Esophagus squamous epithelium (tissue), 5 donors: Measurements from ENCODE around the gene CISH. TPM values are rescaled to one million over a fixed set of nuclear protein-coding genes. Genes with fewer than 3 reads are reported as not detected.

ENCODE experiments used
- DNase-seq: peaks from one replicate; lab custom pipeline; 2025; lab: John Stamatoyannopoulos, UW
- H3K27ac ChIP-seq, 4 donors: fragments of 200-600 bp; sonication (generic); one replicate each; pipeline ENCODE4 v1.5.1; 2016 to 2019; ENCODE audit warnings: mild to moderate bottlenecking in 1 of 4
- H3K27me3 ChIP-seq, 4 donors: fragments of 200-600 bp; sonication (generic); 1 replicate in 3 of 4; 2 replicates in 1 of 4; pipeline versions ENCODE4 v1.5.1 to v1.6.0; 2017 to 2021; ENCODE audit warnings: antibody characterized with exemption in 1 of 4
- H3K36me3 ChIP-seq, 3 donors: fragments of 200-600 bp; sonication (generic); one replicate each; pipeline ENCODE4 v1.5.1; 2016 to 2019
- H3K4me1 ChIP-seq, 3 donors: fragments of 200-600 bp; sonication (generic); one replicate each; pipeline ENCODE4 v1.5.1; 2017 to 2019
- H3K4me3 ChIP-seq, 4 donors: fragments of 200-600 bp; sonication (generic); 1 replicate in 3 of 4; 2 replicates in 1 of 4; pipeline ENCODE4 v1.5.1; 2016 to 2019; ENCODE audit warnings: mild to moderate bottlenecking in 2 of 4, moderate library complexity in 1 of 4
- H3K9me3 ChIP-seq, 3 donors: fragments of 200-600 bp; sonication (generic); one replicate each; pipeline ENCODE4 v1.5.1; 2016 to 2019
- POLR2A ChIP-seq, 4 donors: fragments of 450-650 bp; IDR thresholded peaks; one replicate each; pipeline ENCODE4 v1.6.1; 2017; ENCODE audit warnings: antibody characterized with exemption in 4 of 4, mild to moderate bottlenecking in 4 of 4, moderate library complexity in 3 of 4
- WGBS, 2 donors: methylation state at CpG; one replicate each; pipeline ENCODE4 v1.1.5; 2018; 5-methylcytosine and 5-hydroxymethylcytosine counted together
- intact Hi-C: fragments of 100-400 bp; cut with DNase I; formaldehyde crosslinking; loops from one replicate; pipeline ENCODE4 v1.15.0; 2022
- total RNA-seq, 4 donors: library from RNA; depleted of rRNA; stranded (reverse); fragments of >200 nt; gene quantifications; one replicate each; pipeline ENCODE4 v1.1.0, GENCODE V29; 2016
- TF ChIP-seq, protein P1 (sequence below), 6 experiments: fragments of 450-650 bp in 4 of 6; fragments of 200-600 bp in 2 of 6; sonication (generic) in 2 of 6; IDR thresholded peaks; one replicate each; pipeline ENCODE4 v1.5.1; 2016 to 2019; ENCODE audit warnings: antibody characterized with exemption in 6 of 6, mild to moderate bottlenecking in 4 of 6, moderate library complexity in 4 of 6
- donor health status: DM: yes; HTN: yes; CAD: no.

CISH gene
- total RNA-seq, 4 donors from 2014 or later: 3.1 to 11.1 (median 6.8) TPM

DNA sequence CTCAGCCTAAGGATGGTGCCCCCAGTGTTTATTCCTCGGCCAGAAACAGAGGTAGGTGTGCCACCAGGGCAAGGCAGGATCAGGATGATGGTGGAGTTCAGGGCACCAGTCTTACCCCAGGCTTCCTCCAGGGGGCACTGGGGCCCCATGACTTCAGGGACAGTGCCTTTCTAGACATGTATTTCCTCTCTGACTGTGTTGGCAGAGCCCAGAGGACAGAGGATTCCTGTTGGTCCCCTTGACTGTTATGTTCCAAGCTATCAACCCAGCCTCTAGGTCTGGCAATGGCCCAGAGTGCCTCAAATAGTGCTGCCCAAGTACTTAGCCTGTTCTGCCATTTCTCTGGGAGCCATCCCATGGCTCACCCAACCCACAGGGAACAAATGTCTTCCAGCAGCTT lies 39.4 kb downstream of the CISH start:
- no peaks in the 10 kb centered on the region for H3K27me3 ChIP-seq
- no peak overlapping the region for H3K4me3 ChIP-seq
- H3K4me1 ChIP-seq: peaks cover 9 to 81% (median 37%) of the 10 kb centered on the region in 3 donors
- peak overlapping the region in 2 of 4 donors; percentile 36 to 48 for H3K27ac ChIP-seq
- no peaks in the 10 kb centered on the region for H3K9me3 ChIP-seq
- no CpG with 5 or more reads among the region's 1 CpG for WGBS, 2 donors
- peaks cover 0 to 24% (median 0%) of the 10 kb centered on the region in 3 donors for H3K36me3 ChIP-seq
- intact Hi-C loops: loop anchor here (2.0 kb wide), 1 partner anchor 41 kb away; no protein-coding TSS in a partner anchor
- no peak for DNase-seq
- no peak for TF ChIP-seq POLR2A (IDR thresholded peaks at IDR 0.05)
- TF ChIP-seq, protein P1, sequence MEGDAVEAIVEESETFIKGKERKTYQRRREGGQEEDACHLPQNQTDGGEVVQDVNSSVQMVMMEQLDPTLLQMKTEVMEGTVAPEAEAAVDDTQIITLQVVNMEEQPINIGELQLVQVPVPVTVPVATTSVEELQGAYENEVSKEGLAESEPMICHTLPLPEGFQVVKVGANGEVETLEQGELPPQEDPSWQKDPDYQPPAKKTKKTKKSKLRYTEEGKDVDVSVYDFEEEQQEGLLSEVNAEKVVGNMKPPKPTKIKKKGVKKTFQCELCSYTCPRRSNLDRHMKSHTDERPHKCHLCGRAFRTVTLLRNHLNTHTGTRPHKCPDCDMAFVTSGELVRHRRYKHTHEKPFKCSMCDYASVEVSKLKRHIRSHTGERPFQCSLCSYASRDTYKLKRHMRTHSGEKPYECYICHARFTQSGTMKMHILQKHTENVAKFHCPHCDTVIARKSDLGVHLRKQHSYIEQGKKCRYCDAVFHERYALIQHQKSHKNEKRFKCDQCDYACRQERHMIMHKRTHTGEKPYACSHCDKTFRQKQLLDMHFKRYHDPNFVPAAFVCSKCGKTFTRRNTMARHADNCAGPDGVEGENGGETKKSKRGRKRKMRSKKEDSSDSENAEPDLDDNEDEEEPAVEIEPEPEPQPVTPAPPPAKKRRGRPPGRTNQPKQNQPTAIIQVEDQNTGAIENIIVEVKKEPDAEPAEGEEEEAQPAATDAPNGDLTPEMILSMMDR (IDR thresholded peaks at IDR 0.05): peak; percentile 77 to 96 (median 92)

DNA sequence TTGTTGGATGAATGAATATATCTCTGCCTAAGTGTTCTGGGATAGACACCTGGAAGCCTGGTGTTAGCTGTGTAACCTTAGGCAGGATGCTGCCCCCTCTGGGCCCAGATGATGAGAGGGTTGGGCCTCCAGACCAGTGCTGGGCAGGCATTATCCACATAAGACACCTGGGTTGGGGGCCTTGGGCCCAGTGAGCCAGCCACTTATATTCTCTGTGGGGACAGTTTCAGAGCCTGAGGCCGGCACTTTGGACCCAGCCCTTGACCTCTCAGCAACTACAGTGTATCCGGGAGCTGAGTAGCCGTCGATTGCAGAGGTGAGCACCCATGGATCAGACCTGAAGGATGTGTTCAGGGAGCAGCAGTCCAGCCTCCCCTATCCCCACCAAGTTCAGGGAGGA lies 40.1 kb downstream of the CISH start:
- Histone ChIP-seq H3K36me3 (peaks cover 0 to 17% (median 0%) of the 10 kb centered on the region in 3 donors), H3K4me3 (no peak overlapping the region), H3K4me1 (peaks cover 9 to 87% (median 43%) of the 10 kb centered on the region in 3 donors), H3K27ac (peak overlapping the region in 1 of 4 donors; percentile 9), H3K9me3 (no peaks in the 10 kb centered on the region), H3K27me3 (no peaks in the 10 kb centered on the region)
- no peak for DNase-seq
- TF ChIP-seq, protein P1 (IDR thresholded peaks at IDR 0.05): no peak
- WGBS, 2 donors: no CpG with 5 or more reads among the region's 4 CpGs
- intact Hi-C loops: no loop called here

DNA sequence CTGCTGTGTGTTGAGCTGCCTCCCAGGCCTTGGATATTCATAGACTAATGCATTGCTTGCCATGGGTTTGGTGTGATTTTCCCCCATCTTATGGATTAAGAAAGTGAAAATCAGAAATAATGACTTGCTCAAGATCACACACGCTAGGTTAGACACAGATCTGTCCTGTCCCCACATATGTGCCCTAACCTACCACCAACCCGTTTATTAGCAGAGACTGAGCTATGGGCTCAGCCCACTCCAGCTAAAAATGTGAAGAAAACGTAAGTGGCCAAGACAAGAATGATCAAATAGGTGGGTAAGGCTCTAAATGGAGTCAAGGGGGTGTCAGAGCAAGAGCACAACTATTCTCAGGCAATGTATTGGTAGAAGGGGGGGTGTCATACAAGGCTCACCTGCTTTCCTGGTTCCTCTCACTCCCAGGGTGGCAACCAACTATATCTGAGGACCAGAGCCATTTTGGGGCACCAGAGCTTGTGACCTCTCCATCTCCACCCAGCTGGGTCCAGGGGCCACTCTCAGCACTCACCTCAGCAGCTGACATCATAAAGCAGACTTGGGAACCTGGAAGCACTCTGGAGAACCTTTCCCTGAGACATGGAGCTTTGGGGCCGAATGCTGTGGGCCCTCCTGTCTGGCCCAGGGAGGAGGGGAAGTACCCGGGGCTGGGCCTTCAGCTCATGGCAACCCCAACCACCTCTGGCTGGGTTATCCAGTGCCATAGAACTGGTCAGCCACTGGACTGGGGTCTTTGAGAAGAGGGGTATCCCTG lies 40.9 kb downstream of the CISH start:
- Histone ChIP-seq H3K4me1 (peaks cover 9 to 88% (median 44%) of the 10 kb centered on the region in 3 donors), H3K27me3 (no peaks in the 10 kb centered on the region), H3K4me3 (peak overlapping the region in 1 of 4 donors; percentile 79), H3K9me3 (no peaks in the 10 kb centered on the region), H3K27ac (peak overlapping the region in 3 of 4 donors; percentile 26 to 91 (median 86)), H3K36me3 (peaks cover 0 to 12% (median 0%) of the 10 kb centered on the region in 3 donors)
- TF ChIP-seq, protein P1 (IDR thresholded peaks at IDR 0.05): no peak
- TF ChIP-seq POLR2A (IDR thresholded peaks at IDR 0.05): no peak
- no peak for DNase-seq
- intact Hi-C loops: no loop called here
- 79 to 83% methylated on average over 3 to 4 of the region's 5 CpGs for WGBS, 2 donors

DNA sequence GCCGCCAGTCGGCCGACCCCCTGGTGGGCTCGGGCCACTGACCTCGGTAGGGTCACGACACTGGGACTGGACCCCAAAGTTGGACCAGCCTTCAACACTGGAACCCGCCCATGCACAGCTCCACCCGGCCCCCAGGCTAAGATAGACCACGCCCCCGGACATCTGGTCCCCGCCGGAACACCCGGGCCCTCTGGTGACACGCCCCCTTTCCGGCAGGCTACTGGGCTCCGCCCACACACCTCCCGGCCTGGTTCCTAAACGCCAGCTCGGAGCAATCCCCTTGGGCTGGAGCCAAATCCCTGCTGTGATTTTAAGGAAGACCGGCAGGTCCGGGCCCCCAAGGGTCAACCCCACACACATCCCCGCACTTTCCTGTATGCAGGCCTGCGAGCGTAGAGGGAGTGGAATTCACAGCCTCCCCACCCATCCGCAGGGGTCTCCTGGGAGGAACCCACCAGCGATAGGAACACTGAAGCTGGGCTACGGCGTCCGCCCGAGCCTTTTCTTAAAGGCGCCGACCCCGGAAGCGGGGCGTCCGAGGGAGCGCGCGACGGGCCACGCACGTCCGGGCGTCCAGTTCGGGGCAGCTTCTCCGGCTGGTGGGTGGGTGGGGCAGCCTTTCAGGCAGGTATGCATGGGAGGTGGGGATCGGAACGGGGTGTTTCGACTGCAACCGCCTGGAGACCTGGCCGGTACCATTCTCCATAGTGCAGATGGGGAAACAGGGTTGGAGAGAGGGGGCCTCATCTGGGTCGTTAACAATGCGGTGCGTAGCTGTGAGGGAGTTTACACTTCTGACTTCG lies 42.4 kb downstream of the CISH start, which contains the start of gene HEMK1:
Gene HEMK1 (plus strand): TSS at position 576 of the 803 bp plus-strand sequence. CDS start 1,583 bp downstream, outside the sequence.
- WGBS, 2 donors: 0% methylated on average over 12 to 20 of the region's 55 CpGs
- Histone ChIP-seq H3K9me3 (no peaks in the 10 kb centered on the region), H3K36me3 (peaks cover 0 to 12% (median 0%) of the 10 kb centered on the region in 3 donors), H3K27ac (peak within 1 kb of the TSS; percentile 79 to 91 (median 88)), H3K27me3 (no peaks in the 10 kb centered on the region), H3K4me3 (peak within 1 kb of the TSS; percentile 65 to 81 (median 78)), H3K4me1 (peaks cover 9 to 75% (median 35%) of the 10 kb centered on the region in 3 donors)
- peak; percentile 88 for DNase-seq
- TF ChIP-seq, protein P1 (IDR thresholded peaks at IDR 0.05): peak in 1 of 6 experiments; percentile 9
- TF ChIP-seq POLR2A (IDR thresholded peaks at IDR 0.05): peak in 2 of 4 donors; percentile 35 to 73
- intact Hi-C loops: no loop called here
